Measurements from ENCODE around the gene MORC3.

DNA sequence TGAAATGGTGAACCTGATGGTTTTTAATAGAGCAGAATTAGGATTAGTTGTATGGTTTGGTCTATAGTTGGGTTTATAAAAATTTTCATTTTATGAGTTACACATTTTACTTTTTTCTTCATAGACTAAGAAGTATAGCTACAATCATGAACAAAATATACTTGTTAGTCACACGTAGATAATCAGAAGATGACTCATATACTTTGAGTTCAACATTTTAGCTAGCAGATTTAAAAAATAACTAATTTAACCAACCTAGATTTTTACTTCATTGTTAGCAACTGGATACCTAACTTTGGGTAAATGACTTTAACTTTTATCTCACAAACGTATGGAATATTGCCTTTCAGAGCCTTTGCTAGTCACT lies 27.9 kb downstream of the MORC3 start:
- TF ChIP-seq ZNF830 (tag by site-specific recombination; IDR thresholded peaks at IDR 0.05; ENCODE audit: low read depth), result no peak
- TF ChIP-seq, protein P1, sequence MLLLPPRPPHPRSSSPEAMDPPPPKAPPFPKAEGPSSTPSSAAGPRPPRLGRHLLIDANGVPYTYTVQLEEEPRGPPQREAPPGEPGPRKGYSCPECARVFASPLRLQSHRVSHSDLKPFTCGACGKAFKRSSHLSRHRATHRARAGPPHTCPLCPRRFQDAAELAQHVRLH (tag by site-specific recombination; IDR thresholded peaks at IDR 0.05), result no peak
